Neural progenitor cell (in vitro differentiated cells): Measurements from ENCODE around the gene ARHGAP19.

Experiments used
- EZH2 ChIP-seq: fragments of 200-600 bp; sonication (generic); IDR thresholded peaks from 2 replicates; pipeline ENCODE4 v1.6.1; 2017; ENCODE audit warnings: antibody characterized with exemption, mild to moderate bottlenecking, moderate library complexity
- EZH2phosphoT487 ChIP-seq: fragments of 200-600 bp; sonication (generic); IDR thresholded peaks from 2 replicates; pipeline ENCODE4 v1.6.1; 2017; ENCODE audit warnings: antibody characterized with exemption
- TF ChIP-seq, protein P1 (sequence below): fragments of 200-600 bp; sonication (generic); IDR thresholded peaks from 2 replicates; pipeline ENCODE4 v1.5.1; 2017; ENCODE audit warnings: antibody characterized with exemption, mild to moderate bottlenecking

DNA sequence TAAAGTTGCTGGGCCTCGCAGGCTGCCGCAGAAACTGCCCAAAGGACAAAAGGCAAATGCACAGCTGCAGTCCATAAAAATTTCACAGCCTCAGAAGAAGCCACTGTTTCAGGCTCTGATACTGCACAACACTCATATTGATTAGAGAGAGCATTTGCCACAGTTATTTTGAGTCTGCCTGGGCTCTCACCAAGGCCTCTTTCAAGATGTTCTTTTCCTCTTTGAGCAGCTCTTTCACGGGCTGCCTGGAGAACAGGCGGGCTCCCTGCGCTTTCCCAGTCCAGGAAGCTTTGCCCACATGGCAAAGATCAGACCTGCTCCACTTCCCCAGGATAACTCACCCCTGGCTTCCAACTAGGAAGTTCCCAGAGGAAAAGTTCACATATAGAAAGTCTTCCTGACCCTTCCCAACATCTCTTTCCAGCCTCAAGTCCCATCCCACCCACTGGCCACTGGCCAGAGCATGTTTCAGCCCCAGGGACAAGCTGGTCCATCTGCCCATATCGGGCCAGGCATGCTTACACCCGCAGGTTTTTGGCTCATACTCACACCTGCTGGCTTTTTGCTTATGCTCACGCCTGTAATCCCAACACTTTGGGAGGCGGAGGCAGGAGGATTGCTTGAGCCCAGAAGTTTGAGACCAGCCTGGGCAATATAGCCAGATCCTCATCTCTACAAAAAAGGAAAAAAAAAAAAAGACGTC lies 110.0 kb downstream of the ARHGAP19 start:
- TF ChIP-seq, protein P1, sequence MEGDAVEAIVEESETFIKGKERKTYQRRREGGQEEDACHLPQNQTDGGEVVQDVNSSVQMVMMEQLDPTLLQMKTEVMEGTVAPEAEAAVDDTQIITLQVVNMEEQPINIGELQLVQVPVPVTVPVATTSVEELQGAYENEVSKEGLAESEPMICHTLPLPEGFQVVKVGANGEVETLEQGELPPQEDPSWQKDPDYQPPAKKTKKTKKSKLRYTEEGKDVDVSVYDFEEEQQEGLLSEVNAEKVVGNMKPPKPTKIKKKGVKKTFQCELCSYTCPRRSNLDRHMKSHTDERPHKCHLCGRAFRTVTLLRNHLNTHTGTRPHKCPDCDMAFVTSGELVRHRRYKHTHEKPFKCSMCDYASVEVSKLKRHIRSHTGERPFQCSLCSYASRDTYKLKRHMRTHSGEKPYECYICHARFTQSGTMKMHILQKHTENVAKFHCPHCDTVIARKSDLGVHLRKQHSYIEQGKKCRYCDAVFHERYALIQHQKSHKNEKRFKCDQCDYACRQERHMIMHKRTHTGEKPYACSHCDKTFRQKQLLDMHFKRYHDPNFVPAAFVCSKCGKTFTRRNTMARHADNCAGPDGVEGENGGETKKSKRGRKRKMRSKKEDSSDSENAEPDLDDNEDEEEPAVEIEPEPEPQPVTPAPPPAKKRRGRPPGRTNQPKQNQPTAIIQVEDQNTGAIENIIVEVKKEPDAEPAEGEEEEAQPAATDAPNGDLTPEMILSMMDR, result no peak
- no peak for TF ChIP-seq EZH2
- TF ChIP-seq EZH2phosphoT487, result no peak
